Central memory CD8-positive, alpha-beta T cell (primary cell): ENCODE data around the gene ENOX2.
A peak's percentile ranks its signal among the peaks of the same experiment; 100 is the strongest.
"Not testable (repeated sequence)": the region's sequence is repeated elsewhere in the genome, so short reads cannot be mapped to it uniquely, and the experiment has no call there.

ENCODE experiments used
- ATAC-seq: fragments of 150-1000 bp; cut with Tn5 transposase; replicated peaks from 2 replicates; pipeline ENCODE4 v1.10.0; 2022; ENCODE audit warnings: mild to moderate bottlenecking, moderate FRiP score, moderate number of reproducible peaks; ENCODE audit not compliant: poor library complexity, severe bottlenecking; ENCODE audit errors: extremely low read depth
- DNase-seq, 2 donors: peaks; one replicate each; pipeline ENCODE4 v3.0.0; 2021; ENCODE audit warnings: low spot score in 2 of 2
- H3K27ac Mint-ChIP-seq: one replicate; pipeline ENCODE4 v1.8.0; 2022; ENCODE audit warnings: low read depth, mild to moderate bottlenecking, moderate library complexity, mixed read lengths
- H3K27me3 Mint-ChIP-seq: one replicate; pipeline ENCODE4 v1.8.0; 2022; ENCODE audit warnings: mixed read lengths
- H3K36me3 Mint-ChIP-seq: one replicate; pipeline ENCODE4 v1.8.0; 2022; ENCODE audit warnings: mild to moderate bottlenecking, moderate library complexity, mixed read lengths; ENCODE audit not compliant: insufficient read depth
- H3K4me1 Mint-ChIP-seq: one replicate; pipeline ENCODE4 v1.8.0; 2022; ENCODE audit warnings: mixed read lengths
- H3K4me3 Mint-ChIP-seq: one replicate; pipeline ENCODE4 v1.8.0; 2022; ENCODE audit warnings: mild to moderate bottlenecking, moderate library complexity, mixed read lengths
- H3K9me3 Mint-ChIP-seq: one replicate; pipeline ENCODE4 v1.8.0; 2022; ENCODE audit warnings: mixed read lengths

ENOX2 gene

GRCh38 chrX:130902783-130903613 is at the start of gene ENOX2:
ENOX2 (minus strand) TSS chrX:130903209; CDS start chrX:130703216, 199,993 bp downstream.
- no peak within 1 kb of the TSS for H3K4me3 Mint-ChIP-seq
- peaks cover 3% of the 10 kb centered on the region for H3K36me3 Mint-ChIP-seq
- H3K27ac Mint-ChIP-seq: no peak within 1 kb of the TSS
- H3K4me1 Mint-ChIP-seq: peaks cover 11% of the 10 kb centered on the region
- no peaks in the 10 kb centered on the region for H3K27me3 Mint-ChIP-seq
- peak; percentile 49 to 70 for DNase-seq
- peak; percentile 98 for ATAC-seq
- no peaks in the 10 kb centered on the region for H3K9me3 Mint-ChIP-seq

GRCh38 chrX:130952266-130953043 is 49.4 kb upstream of the ENOX2 start:
- Mint-ChIP-seq H3K4me3 (no peak overlapping the region), H3K9me3 (no peaks in the 10 kb centered on the region), H3K36me3 (no peaks in the 10 kb centered on the region), H3K4me1 (no peaks in the 10 kb centered on the region), H3K27me3 (no peaks in the 10 kb centered on the region), H3K27ac (no peak overlapping the region)
- ATAC-seq (no peak), DNase-seq (no peak)

- DNase-seq (no peak), ATAC-seq (no peak)
- Mint-ChIP-seq H3K27ac (no peak overlapping the region), H3K27me3 (peaks cover 12% of the 10 kb centered on the region), H3K4me3 (no peak overlapping the region), H3K9me3 (no peaks in the 10 kb centered on the region), H3K36me3 (no peaks in the 10 kb centered on the region), H3K4me1 (no peaks in the 10 kb centered on the region)
Measured at GRCh38 chrX:130944230-130944629, 41.2 kb upstream of the ENOX2 start.

- Mint-ChIP-seq H3K9me3 (no peaks in the 10 kb centered on the region), H3K27ac (no peak overlapping the region), H3K27me3 (no peaks in the 10 kb centered on the region), H3K36me3 (no peaks in the 10 kb centered on the region), H3K4me3 (no peak overlapping the region), H3K4me1 (no peaks in the 10 kb centered on the region)
- no peak for ATAC-seq
- no peak for DNase-seq
Measured at GRCh38 chrX:130937101-130937500, 34.1 kb upstream of the ENOX2 start.

GRCh38 chrX:130933358-130933757 is 30.3 kb upstream of the ENOX2 start:
- Mint-ChIP-seq H3K27me3 (no peaks in the 10 kb centered on the region), H3K4me1 (no peaks in the 10 kb centered on the region), H3K27ac (no peak overlapping the region), H3K9me3 (no peaks in the 10 kb centered on the region), H3K4me3 (no peak overlapping the region), H3K36me3 (no peaks in the 10 kb centered on the region)
- DNase-seq (no peak), ATAC-seq (no peak)

- H3K27me3 Mint-ChIP-seq, ATAC-seq: not testable (repeated sequence)
Measured at GRCh38 chrX:130920405-130920804, 17.4 kb upstream of the ENOX2 start.

GRCh38 chrX:130919676-130920075 is 16.7 kb upstream of the ENOX2 start:
- not testable (repeated sequence) for ATAC-seq, H3K27ac Mint-ChIP-seq, H3K27me3 Mint-ChIP-seq, H3K36me3 Mint-ChIP-seq, H3K9me3 Mint-ChIP-seq, DNase-seq, H3K4me1 Mint-ChIP-seq, H3K4me3 Mint-ChIP-seq

More at GRCh38 chrX:130920405-130920804, 17.4 kb upstream of the ENOX2 start:
- H3K4me1 Mint-ChIP-seq, H3K9me3 Mint-ChIP-seq, H3K27ac Mint-ChIP-seq, DNase-seq, H3K36me3 Mint-ChIP-seq, H3K4me3 Mint-ChIP-seq: not testable (repeated sequence)

- not testable (repeated sequence) for ATAC-seq, H3K9me3 Mint-ChIP-seq, DNase-seq, H3K36me3 Mint-ChIP-seq, H3K27ac Mint-ChIP-seq, H3K27me3 Mint-ChIP-seq, H3K4me3 Mint-ChIP-seq, H3K4me1 Mint-ChIP-seq
Measured at GRCh38 chrX:130918498-130918897, 15.5 kb upstream of the ENOX2 start.

- H3K4me3 Mint-ChIP-seq: no peak overlapping the region
- H3K36me3 Mint-ChIP-seq: no peaks in the 10 kb centered on the region
- no peak for DNase-seq
- no peaks in the 10 kb centered on the region for H3K27me3 Mint-ChIP-seq
- H3K27ac Mint-ChIP-seq: no peak overlapping the region
- H3K9me3 Mint-ChIP-seq: no peaks in the 10 kb centered on the region
- no peaks in the 10 kb centered on the region for H3K4me1 Mint-ChIP-seq
- no peak for ATAC-seq
Measured at GRCh38 chrX:130916636-130917422, 13.8 kb upstream of the ENOX2 start.

GRCh38 chrX:130915302-130915701 is 12.3 kb upstream of the ENOX2 start:
- no peak overlapping the region for H3K4me3 Mint-ChIP-seq
- no peak overlapping the region for H3K27ac Mint-ChIP-seq
- no peak for DNase-seq
- H3K4me1 Mint-ChIP-seq: no peaks in the 10 kb centered on the region
- H3K36me3 Mint-ChIP-seq: no peaks in the 10 kb centered on the region
- no peak for ATAC-seq
- H3K27me3 Mint-ChIP-seq: no peaks in the 10 kb centered on the region
- H3K9me3 Mint-ChIP-seq: no peaks in the 10 kb centered on the region

- DNase-seq (no peak), ATAC-seq (no peak)
- Mint-ChIP-seq H3K27me3 (no peaks in the 10 kb centered on the region), H3K9me3 (no peaks in the 10 kb centered on the region), H3K4me3 (no peak overlapping the region), H3K36me3 (no peaks in the 10 kb centered on the region), H3K27ac (no peak overlapping the region), H3K4me1 (no peaks in the 10 kb centered on the region)
Measured at GRCh38 chrX:130909469-130910136, 6.6 kb upstream of the ENOX2 start.

- Mint-ChIP-seq H3K9me3 (no peaks in the 10 kb centered on the region), H3K27ac (no peak overlapping the region), H3K36me3 (no peaks in the 10 kb centered on the region), H3K4me3 (no peak overlapping the region), H3K27me3 (no peaks in the 10 kb centered on the region), H3K4me1 (peaks cover 9% of the 10 kb centered on the region)
- ATAC-seq (no peak), DNase-seq (no peak)
Measured at GRCh38 chrX:130906776-130907175, 3.8 kb upstream of the ENOX2 start.
